SH-SY5Y (cell line): Measurements from ENCODE around the gene VPS51.
A peak's percentile ranks its signal among the peaks of the same experiment; 100 is the strongest.

Experiments
- GATA2 ChIP-seq: IDR thresholded peaks from 2 replicates; pipeline ENCODE4 v1.6.1; 2011; ENCODE audit warnings: mild to moderate bottlenecking, low read depth, low read length
- GATA3 ChIP-seq: IDR thresholded peaks from 2 replicates; pipeline ENCODE4 v1.6.1; 2011; ENCODE audit warnings: low read depth, mild to moderate bottlenecking, low read length, moderate library complexity

VPS51 gene

GRCh38 chr11:65128182-65129145, 32.5 kb downstream of the VPS51 start:
- TF ChIP-seq GATA3 (no peak), GATA2 (no peak)

DNA sequence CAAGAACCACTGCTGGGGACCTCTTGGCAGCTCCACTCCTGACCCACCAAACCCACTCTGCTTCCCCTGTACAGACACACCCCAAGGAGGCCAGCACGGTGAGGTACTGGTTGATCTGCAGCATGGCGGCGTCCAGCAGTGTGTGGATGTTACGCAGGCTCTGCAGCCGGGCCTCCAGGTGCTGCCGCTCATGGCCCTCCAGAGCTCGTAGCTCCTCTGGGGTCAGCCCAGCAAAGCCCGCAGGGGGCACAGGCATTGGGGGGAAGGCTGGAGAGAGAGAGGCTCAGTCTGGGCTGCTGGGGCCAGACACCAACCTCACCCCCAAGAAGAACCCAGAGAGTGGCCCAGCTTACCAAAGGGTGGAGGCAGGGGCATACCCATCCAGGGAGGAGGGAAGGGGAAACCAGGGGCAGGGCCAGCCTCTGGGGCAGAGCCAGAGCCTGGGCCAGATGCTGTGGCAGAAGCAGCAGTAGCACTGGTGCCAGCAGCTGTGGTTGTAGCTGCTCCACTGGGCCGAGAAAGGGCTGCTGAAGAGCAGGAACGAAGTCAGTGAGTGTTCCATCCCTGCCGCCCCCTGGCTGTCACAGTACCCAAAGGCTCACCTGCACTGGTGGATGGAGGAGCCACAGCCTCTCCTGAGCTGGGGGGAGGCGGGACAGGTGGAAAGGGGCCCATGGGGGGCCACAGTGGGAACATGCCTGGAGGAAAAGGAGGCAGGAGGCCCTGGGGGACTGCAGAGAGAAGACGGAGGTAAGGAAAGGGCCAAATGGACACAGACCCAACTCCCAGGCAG, 33.8 kb downstream of the VPS51 start:
- TF ChIP-seq GATA3: no peak
- no peak for TF ChIP-seq GATA2

- TF ChIP-seq GATA2 (no peak), GATA3 (no peak)
These were observed 34.8 kb downstream of the VPS51 start for GRCh38 chr11:65130631-65131416.

GRCh38 chr11:65131417-65131776, 35.4 kb downstream of the VPS51 start:
- TF ChIP-seq GATA2 (no peak), GATA3 (no peak)

GRCh38 chr11:65131895-65132237, 35.9 kb downstream of the VPS51 start:
- TF ChIP-seq GATA3: no peak
- TF ChIP-seq GATA2: no peak

GRCh38 chr11:65132238-65132987, 36.4 kb downstream of the VPS51 start:
- TF ChIP-seq GATA2 (no peak), GATA3 (no peak)

DNA sequence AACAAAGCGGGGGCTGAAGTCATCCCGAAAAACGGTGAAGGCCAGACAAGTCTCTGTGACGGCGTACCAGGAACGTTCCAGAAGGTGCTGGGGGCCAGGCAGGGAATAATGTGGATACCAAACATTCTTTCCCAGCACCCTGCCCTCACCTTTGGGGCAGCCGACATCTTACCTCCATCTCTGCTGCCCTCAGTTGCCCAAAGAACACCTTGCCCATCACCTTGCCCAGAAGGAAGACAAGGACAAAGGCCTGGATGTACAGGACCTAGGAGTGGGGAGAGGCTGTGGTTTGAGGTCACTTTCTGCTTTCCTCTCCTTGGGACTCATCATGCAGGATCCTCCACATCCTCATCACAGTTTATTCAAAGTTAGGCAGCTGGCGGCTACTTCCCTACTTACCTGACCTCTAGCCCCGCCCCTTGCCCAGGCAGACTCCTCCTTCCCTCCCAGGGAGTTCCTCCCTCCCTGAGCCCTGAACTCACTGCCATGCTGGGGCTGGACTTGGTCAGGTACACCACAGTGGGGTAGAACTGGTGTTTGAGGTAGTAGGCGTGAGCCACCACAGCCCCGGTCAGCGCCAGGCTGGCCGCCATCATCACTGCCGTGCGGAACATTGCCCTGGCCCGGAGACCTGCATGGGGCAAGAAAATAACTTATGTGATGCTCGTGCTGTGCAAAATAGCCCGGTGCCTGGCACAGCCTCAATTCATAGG, 37.1 kb downstream of the VPS51 start:
- TF ChIP-seq GATA3 (no peak), GATA2 (no peak)

GRCh38 chr11:65133724-65134123, 37.7 kb downstream of the VPS51 start:
- no peak for TF ChIP-seq GATA2
- TF ChIP-seq GATA3: no peak

DNA sequence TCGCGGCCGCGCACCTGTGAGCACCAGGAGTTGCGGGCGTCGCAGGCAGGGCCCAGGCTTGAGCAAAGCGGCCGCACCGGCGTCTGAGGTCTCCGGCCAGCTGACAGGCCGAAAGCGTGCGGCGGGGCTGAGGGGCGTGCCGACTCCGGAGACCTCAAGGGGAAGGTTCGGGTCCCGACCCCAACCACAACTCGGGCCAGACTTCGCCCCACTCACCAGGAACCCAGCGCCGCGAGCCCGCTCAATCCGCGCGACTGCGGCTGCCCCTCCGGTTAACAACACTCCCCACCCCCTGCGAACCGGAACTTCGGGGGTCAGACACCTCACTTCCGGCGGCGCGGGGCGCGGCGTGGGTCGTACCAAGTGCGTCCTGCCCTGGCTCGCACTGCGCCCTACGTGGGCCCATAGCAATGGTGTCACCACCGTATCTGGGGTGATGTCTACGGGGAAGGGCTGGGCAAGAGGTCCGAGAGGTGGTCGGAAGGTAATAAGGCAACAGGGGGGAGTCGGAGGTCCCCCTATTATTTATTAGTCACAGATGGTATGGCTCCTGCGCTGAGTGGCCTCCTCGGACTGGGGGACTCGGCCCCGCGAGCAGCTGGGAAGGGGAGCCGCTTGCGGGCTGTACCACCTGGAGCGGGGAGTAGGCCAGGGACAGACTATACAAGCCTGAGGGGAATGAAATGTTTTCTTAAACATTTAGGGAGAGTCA, 38.4 kb downstream of the VPS51 start, which contains the start of gene SYVN1:
Gene SYVN1 (minus strand): TSS at position 280 of the 712 bp plus-strand sequence. CDS start 918 bp downstream, outside the sequence.
- TF ChIP-seq GATA2: no peak
- no peak for TF ChIP-seq GATA3

DNA sequence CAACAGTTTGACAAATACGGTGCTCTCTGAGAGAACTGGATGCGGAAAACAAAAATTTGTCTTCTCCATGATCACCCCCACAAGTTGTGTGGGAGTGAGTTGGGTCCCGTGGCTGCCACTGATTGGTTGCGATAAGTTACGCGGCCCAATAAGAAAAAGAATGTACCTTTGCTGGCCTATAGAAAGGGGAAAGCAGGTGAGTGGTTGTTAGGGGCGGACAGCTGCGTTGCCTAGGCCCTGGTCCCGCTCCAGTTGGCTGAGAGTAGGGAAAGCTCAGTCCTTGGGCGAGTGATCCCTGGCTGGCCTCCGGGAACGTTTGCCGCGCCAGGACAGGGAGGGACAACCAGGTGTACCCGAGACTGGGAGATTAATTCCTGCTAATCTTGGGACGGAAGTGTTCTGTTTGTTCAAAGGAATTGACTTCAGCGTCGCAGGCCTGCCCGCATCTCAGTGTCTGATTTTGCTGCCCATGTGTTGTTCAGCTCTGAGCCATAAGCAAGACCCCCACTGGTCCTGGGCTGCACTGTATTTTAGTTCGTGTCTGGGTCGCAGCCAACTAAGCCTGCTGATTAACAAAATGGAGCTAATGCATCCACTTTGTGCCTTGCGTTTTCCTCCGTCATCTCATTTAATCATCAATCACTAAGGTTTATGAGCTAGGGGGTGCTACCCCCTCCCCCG, 39.1 kb downstream of the VPS51 start:
- 0 out of 2 replicates have a peak, but pooled peaks have one; percentile 4 for TF ChIP-seq GATA2
- TF ChIP-seq GATA3: no peak

DNA sequence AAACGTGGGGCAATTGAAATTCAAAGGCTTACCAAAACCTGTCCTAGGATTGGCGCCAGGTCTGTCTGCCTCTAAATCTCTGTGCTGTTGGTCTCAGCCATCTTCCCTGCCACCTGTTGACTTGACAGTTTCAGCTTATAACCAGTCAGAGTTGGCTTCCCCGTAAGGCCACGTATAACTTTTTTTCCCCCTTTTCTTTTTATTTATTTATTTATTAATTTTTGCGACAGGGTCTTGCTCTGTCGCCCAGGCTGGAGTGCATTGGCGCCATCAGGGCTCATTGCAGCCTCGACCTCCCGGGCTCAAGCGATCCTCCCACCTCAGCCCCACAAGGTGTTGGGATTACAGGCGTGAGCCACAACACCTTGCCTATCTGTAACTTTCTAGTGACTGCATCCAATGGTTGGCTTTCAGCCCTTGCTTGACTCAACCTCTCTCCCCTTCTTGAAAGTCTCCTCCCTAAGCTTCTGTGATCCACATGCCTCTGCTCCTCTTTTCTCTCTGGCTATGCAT, 39.7 kb downstream of the VPS51 start:
- no peak for TF ChIP-seq GATA3
- TF ChIP-seq GATA2: no peak
